ENCODE measurements around the gene ATRAID.

The ATRAID gene

DNA sequence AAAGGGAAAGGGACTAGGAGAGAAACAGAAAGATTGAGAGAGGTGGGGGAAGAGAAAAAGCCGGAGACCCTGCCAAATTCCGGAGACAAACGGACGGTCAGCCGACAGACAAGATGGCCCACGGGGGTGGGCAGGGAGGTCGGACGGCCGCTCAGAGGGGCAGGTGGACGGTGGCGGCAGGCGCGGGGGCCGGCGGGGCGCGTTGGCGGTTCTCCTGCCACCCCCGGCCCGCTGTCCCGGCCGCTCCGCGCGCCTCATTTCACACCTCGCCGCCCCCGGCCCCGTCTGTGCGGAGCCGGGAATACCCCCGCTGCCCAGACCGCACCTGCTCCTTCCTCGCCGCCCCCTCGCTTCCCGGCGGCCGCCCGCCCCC, 50.1 kb downstream of the ATRAID start:
- no peaks in the 10 kb centered on the region for H3K9me3 ChIP-seq (ENCODE audit: control insufficient read depth in 2 of 2, low read length in 2 of 2)
- peaks cover 55 to 76% of the 10 kb centered on the region in 2 donors for H3K27me3 ChIP-seq (ENCODE audit: control insufficient read depth in 2 of 2, insufficient read depth in 2 of 2, low read length in 2 of 2)
- H3K4me3 ChIP-seq (ENCODE audit: low read length in 2 of 2) = no peak overlapping the region
- H3K27ac ChIP-seq (ENCODE audit: low read depth in 2 of 2, low read length in 2 of 2) = no peak overlapping the region
- H3K36me3 ChIP-seq (ENCODE audit: control insufficient read depth in 2 of 2, insufficient read depth in 2 of 2, low read length in 2 of 2) = no peaks in the 10 kb centered on the region
- peaks cover 15 to 18% of the 10 kb centered on the region in 2 donors for H3K4me1 ChIP-seq (ENCODE audit: control insufficient read depth in 2 of 2, insufficient read depth in 2 of 2, low read length in 2 of 2)
- no peak overlapping the region for H3K9ac ChIP-seq (ENCODE audit: low read depth in 1 of 2, low read length in 2 of 2)

DNA sequence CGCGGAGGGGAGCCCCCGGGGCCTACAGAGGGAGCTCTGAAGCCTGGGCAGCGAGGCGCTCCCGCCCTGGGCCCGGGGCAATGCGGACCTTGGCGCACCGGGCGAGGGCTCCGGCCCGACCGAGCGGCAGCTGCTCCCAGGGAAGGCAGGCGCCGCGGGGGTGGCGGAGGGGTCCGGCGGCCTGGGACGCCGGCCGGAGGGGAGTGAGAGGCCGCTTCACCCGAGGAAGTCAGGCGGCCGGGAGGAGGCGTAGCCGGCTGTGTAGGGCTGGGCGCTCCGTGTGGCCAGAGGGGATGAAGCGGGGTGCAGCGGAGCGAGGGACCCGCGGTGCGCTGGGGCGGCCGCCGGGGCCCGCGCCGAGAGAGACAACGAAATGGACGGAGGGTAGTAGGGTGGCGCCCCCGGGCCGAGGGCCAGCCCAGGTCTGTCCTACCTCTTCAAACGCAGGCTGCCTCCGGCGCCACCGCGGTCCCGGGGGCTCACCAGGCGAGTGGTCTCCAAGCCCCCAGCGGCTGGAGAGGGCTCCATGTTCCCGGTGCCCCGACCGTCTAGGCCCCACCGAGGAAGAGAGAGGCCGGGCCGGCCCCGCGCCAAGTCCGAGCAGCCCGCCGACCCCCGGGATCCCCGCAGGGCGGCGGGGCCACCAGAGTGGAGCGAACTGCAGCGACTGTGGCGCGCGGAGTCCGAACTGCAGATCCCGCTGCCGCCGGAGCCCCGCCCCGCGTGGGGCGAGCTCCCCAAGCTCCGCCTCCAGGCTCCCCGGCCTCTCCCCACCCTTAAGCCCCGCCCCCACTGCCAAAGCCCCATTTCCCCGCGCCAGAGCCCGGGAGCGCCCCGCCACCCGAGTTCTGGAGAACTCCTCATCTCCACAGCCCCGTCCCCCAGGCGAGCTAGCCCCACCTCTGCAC, 50.8 kb downstream of the ATRAID start, which contains the start of gene SLC30A3:
Gene SLC30A3 (minus strand): TSS at position 669 of the 908 bp plus-strand sequence. CDS start 141 bp downstream, at position 528.
- peaks cover 60 to 71% of the 10 kb centered on the region in 2 donors for H3K27me3 ChIP-seq (ENCODE audit: control insufficient read depth in 2 of 2, insufficient read depth in 2 of 2, low read length in 2 of 2)
- H3K4me1 ChIP-seq (ENCODE audit: control insufficient read depth in 2 of 2, insufficient read depth in 2 of 2, low read length in 2 of 2) = peaks cover 15 to 18% of the 10 kb centered on the region in 2 donors
- H3K9me3 ChIP-seq (ENCODE audit: control insufficient read depth in 2 of 2, low read length in 2 of 2) = no peaks in the 10 kb centered on the region
- no peaks in the 10 kb centered on the region for H3K36me3 ChIP-seq (ENCODE audit: control insufficient read depth in 2 of 2, insufficient read depth in 2 of 2, low read length in 2 of 2)
- H3K9ac ChIP-seq (ENCODE audit: low read depth in 1 of 2, low read length in 2 of 2) = no peak within 1 kb of the TSS
- H3K4me3 ChIP-seq (ENCODE audit: low read length in 2 of 2) = peak within 1 kb of the TSS; percentile 48
- no peak within 1 kb of the TSS for H3K27ac ChIP-seq (ENCODE audit: low read depth in 2 of 2, low read length in 2 of 2)

DNA sequence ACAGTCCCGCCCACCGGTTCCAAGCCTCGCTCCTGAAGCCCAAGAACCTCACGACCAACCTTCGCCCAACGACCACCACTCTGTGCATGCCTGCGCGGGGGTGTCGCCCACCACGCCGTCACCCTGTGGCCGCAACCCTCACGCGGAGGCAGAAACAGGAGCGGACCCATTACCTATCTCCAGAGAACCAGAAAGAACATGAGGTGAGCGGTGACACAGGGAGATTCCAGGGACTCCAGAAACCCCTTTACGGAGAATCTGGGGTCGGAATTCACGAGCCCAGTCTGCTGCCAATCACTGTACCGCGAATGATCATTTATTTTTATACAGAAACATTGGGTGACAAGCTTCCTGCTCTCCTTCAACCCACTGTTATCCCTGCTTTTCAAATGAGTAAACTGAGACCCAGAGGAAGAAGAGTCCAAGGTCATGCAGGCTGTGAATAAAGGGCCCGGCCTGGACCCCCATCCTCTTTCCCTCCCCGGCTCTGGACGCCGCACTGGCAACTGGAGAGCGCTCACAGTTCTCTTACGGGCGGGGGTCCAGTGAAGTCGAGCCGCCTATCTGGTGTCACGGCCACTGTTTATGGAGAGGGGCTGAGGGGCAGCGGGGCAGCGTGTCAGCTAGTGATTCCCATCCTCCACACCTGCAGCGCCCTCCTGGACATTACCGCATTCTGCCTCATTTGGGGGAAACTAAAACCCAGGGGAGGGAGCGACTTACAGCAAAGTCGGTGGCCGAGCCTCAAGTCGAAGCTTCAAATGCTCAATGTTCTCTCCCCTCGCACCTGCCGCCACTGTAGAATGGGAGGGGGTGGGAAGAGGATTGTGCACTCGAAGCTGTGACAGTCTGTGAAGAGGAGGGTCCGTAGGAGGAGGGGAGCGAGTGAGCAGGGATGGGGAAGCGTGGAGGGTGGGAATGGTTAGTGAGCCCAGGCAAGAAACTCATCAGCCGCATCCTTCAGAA, 51.7 kb downstream of the ATRAID start:
- Histone ChIP-seq H3K4me1 (ENCODE audit: control insufficient read depth in 2 of 2, insufficient read depth in 2 of 2, low read length in 2 of 2) (peaks cover 15 to 18% of the 10 kb centered on the region in 2 donors), H3K9me3 (ENCODE audit: control insufficient read depth in 2 of 2, low read length in 2 of 2) (no peaks in the 10 kb centered on the region), H3K9ac (ENCODE audit: low read depth in 1 of 2, low read length in 2 of 2) (no peak overlapping the region), H3K27ac (ENCODE audit: low read depth in 2 of 2, low read length in 2 of 2) (no peak overlapping the region), H3K36me3 (ENCODE audit: control insufficient read depth in 2 of 2, insufficient read depth in 2 of 2, low read length in 2 of 2) (no peaks in the 10 kb centered on the region), H3K4me3 (ENCODE audit: low read length in 2 of 2) (peak overlapping the region; percentile 48), H3K27me3 (ENCODE audit: control insufficient read depth in 2 of 2, insufficient read depth in 2 of 2, low read length in 2 of 2) (peaks cover 60 to 70% of the 10 kb centered on the region in 2 donors)

DNA sequence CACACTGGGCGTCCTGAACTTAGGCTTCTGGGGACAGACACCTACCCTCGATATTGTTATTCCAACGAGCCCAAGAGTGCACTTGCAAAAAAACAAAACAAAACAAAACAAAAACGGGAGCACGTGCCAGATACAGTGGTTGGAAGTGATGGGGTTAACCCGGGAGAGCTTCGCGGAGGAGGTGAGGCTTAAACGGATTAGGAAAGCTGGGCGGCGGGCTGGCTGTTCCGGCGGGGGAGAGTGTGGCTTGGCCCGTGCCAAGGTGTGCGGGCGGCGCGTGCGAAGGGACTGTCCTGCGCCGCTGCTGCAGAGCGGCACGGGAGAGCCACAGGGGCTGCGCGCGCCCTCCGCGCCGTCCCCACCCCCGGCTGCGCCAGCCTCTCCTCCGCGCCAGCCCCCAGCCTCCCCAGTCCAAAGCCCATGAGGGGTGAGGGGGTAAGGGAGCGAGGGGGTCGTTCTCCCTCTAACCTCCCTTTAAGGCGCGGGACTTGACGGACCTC, 52.5 kb downstream of the ATRAID start:
- Histone ChIP-seq H3K9ac (ENCODE audit: low read depth in 1 of 2, low read length in 2 of 2) (no peak overlapping the region), H3K4me3 (ENCODE audit: low read length in 2 of 2) (peak overlapping the region; percentile 48), H3K27me3 (ENCODE audit: control insufficient read depth in 2 of 2, insufficient read depth in 2 of 2, low read length in 2 of 2) (peaks cover 60 to 66% of the 10 kb centered on the region in 2 donors), H3K27ac (ENCODE audit: low read depth in 2 of 2, low read length in 2 of 2) (no peak overlapping the region), H3K4me1 (ENCODE audit: control insufficient read depth in 2 of 2, insufficient read depth in 2 of 2, low read length in 2 of 2) (peaks cover 15 to 18% of the 10 kb centered on the region in 2 donors), H3K36me3 (ENCODE audit: control insufficient read depth in 2 of 2, insufficient read depth in 2 of 2, low read length in 2 of 2) (no peaks in the 10 kb centered on the region), H3K9me3 (ENCODE audit: control insufficient read depth in 2 of 2, low read length in 2 of 2) (no peaks in the 10 kb centered on the region)

DNA sequence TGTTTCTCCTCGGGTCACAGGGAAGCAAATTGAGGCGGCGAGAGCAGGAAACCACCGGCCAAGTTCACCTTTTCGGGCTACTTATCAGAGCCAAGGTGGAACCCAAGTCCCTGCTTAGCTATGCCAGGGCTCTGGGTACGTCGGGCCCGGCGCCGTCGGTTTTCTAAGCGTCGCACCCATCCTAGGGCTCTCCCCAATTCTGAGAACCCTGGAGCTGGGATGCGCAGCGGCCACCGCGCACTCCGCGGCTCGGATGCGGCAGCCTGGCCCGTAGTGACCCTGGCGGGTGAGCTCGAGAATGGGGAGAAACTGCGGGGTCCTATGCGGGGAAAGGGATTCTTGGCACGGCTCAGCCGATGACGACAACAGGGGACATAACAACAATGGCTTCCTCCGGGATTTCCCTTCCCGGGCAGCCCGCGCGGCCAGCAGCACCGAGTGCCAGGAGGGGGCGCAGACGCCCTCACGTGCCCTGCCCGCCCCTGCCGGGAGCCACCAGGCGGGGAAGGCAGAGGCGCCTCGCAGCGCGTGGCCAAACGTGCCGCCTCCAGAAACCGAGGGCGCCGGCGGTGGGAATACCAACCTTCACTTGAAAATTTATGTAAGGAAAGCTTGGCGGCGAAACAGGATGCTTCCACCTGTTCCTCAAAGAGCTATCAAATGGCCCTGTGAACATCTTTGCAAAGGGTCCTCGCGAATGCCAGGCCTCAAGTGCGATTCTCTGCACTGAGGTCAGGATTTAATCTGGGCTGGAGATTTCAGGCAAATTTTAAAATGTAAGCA, 53.1 kb downstream of the ATRAID start:
- no peak overlapping the region for H3K27ac ChIP-seq (ENCODE audit: low read depth in 2 of 2, low read length in 2 of 2)
- H3K27me3 ChIP-seq (ENCODE audit: control insufficient read depth in 2 of 2, insufficient read depth in 2 of 2, low read length in 2 of 2) = peaks cover 57 to 62% of the 10 kb centered on the region in 2 donors
- no peaks in the 10 kb centered on the region for H3K9me3 ChIP-seq (ENCODE audit: control insufficient read depth in 2 of 2, low read length in 2 of 2)
- H3K4me1 ChIP-seq (ENCODE audit: control insufficient read depth in 2 of 2, insufficient read depth in 2 of 2, low read length in 2 of 2) = peaks cover 15 to 18% of the 10 kb centered on the region in 2 donors
- H3K4me3 ChIP-seq (ENCODE audit: low read length in 2 of 2) = peak overlapping the region; percentile 48
- no peaks in the 10 kb centered on the region for H3K36me3 ChIP-seq (ENCODE audit: control insufficient read depth in 2 of 2, insufficient read depth in 2 of 2, low read length in 2 of 2)
- H3K9ac ChIP-seq (ENCODE audit: low read depth in 1 of 2, low read length in 2 of 2) = peak overlapping the region in 1 of 2 donors; percentile 10

DNA sequence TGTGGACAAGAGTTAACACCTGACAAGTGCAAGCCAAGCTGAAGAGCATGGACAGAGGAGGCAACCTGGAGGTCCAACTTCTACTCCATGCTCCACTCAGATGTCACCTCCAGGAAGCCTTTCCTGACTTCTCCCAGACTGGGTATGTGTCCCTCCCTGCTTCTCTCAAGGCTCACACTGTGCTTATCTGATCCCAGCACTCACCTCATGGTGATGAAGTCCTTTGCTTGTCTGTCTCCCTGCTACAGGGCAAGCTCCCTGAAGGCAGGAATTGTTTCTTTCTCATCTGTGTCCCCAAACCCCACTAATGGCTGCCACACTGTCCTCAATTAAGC, 53.7 kb downstream of the ATRAID start:
- Histone ChIP-seq H3K4me1 (ENCODE audit: control insufficient read depth in 2 of 2, insufficient read depth in 2 of 2, low read length in 2 of 2) (peaks cover 15 to 18% of the 10 kb centered on the region in 2 donors), H3K9ac (ENCODE audit: low read depth in 1 of 2, low read length in 2 of 2) (no peak overlapping the region), H3K36me3 (ENCODE audit: control insufficient read depth in 2 of 2, insufficient read depth in 2 of 2, low read length in 2 of 2) (no peaks in the 10 kb centered on the region), H3K9me3 (ENCODE audit: control insufficient read depth in 2 of 2, low read length in 2 of 2) (no peaks in the 10 kb centered on the region), H3K27ac (ENCODE audit: low read depth in 2 of 2, low read length in 2 of 2) (no peak overlapping the region), H3K27me3 (ENCODE audit: control insufficient read depth in 2 of 2, insufficient read depth in 2 of 2, low read length in 2 of 2) (peaks cover 52 to 57% of the 10 kb centered on the region in 2 donors), H3K4me3 (ENCODE audit: low read length in 2 of 2) (no peak overlapping the region)

Data from mucosa of rectum (tissue), 2 donors.